Ovary (tissue), 9 donors: ENCODE measurements around the gene NDUFA13. TPM values are rescaled to one million over a fixed set of nuclear protein-coding genes. Genes with fewer than 3 reads are reported as not detected.

Source experiments
- DNase-seq, 5 donors: peaks; one replicate each; pipeline ENCODE4 v3.0.0-alpha.2; 2019 to 2020
- H3K27ac ChIP-seq, 2 donors: fragments of 200-600 bp; one replicate each; pipeline versions ENCODE4 v1.5.1 to v1.8.0; 2019 to 2022
- H3K27me3 ChIP-seq: fragments of 200-600 bp; one replicate; pipeline ENCODE4 v1.8.0; 2022
- H3K36me3 ChIP-seq: fragments of 200-600 bp; sonication (generic); one replicate; pipeline ENCODE4 v1.5.1; 2019
- H3K4me1 ChIP-seq: one replicate; pipeline ENCODE4 v1.8.1; 2013; ENCODE audit warnings: mild to moderate bottlenecking, moderate library complexity; ENCODE audit not compliant: insufficient read depth
- H3K4me3 ChIP-seq: fragments of 200-600 bp; sonication (generic); one replicate; pipeline ENCODE4 v1.5.1; 2017
- H3K9me3 ChIP-seq, 2 donors: fragments of 200-600 bp in 1 of 2; sonication (generic) in 1 of 2; one replicate each; pipeline versions ENCODE4 v1.5.1 to v1.8.1; 2013 to 2019; ENCODE audit warnings: mild to moderate bottlenecking in 1 of 2, moderate library complexity in 1 of 2
- EP300 ChIP-seq: sonication (generic); formaldehyde crosslinking; IDR thresholded peaks from one replicate; pipeline ENCODE4 v1.6.1; 2017; ENCODE audit warnings: antibody characterized with exemption
- POLR2A ChIP-seq: fragments of 450-650 bp; IDR thresholded peaks from one replicate; pipeline ENCODE4 v1.6.1; 2017; ENCODE audit warnings: antibody characterized with exemption, mild to moderate bottlenecking, moderate library complexity
- WGBS, 3 donors: extraction: QIAGEN DNeasy Blood & Tissue Kit in 1 of 3; methylation state at CpG; one replicate each; pipeline versions ENCODE4 v1.1.5 to v1.1.7; 2013 to 2017; 5-methylcytosine and 5-hydroxymethylcytosine counted together
- intact Hi-C, 4 donors: fragments of 100-400 bp; cut with DNase I; formaldehyde crosslinking; loops; one replicate each; pipeline versions ENCODE4 v1.11.0 to v1.15.1; 2022 to 2023
- polyA plus RNA-seq, 2 donors: library from polyadenylated mRNA; stranded (reverse); fragments of 200-250 nt in 1 of 2; fragments of 350-450 nt in 1 of 2; fragmentation: Illumina TruSeq in 1 of 2; extraction: RNeasy Lipid Tissue Mini Kit (QIAGEN cat#74804) in 1 of 2; gene quantifications; one replicate each; pipeline ENCODE4 v1.2.3, GENCODE V29; 2013 to 2014
- total RNA-seq, 7 donors: library from RNA; depleted of rRNA in 2 of 7; stranded (reverse); fragments of >200 nt in 2 of 7; fragmentation: NEBNext Ultra II Directional in 3 of 7; extraction: Animal tissue kit (Norgen Biotek cat#: 25700) in 3 of 7; gene quantifications; one replicate each; pipeline versions ENCODE4 v1.1.0 to v1.2.4, GENCODE V29; 2016 to 2023
- TF ChIP-seq, protein P1 (sequence below), 3 donors: fragments of 450-650 bp in 2 of 3; fragments of 200-600 bp in 1 of 3; IDR thresholded peaks; one replicate each; pipeline versions ENCODE4 v1.5.1 to v1.8.0; 2016 to 2022; ENCODE audit warnings: antibody characterized with exemption in 3 of 3, mild to moderate bottlenecking in 1 of 3
- donor health status: DM: no; HTN: no; CAD: no; lungs with moderate emphysema.
- donor health status: DM: no; HTN: no; CAD: no.
- donor health status: Bipolar disorder and iron deficiency.
- donor health status: DM: yes; HTN: yes; CAD: no.
- donor health status: DM: no; HTN: no; CAD: no.
- donor health status: DM: yes; HTN: yes; CAD: no.

NDUFA13 gene
- total and polyA plus RNA-seq, 9 donors = 33.5 to 291 (median 202) TPM

DNA sequence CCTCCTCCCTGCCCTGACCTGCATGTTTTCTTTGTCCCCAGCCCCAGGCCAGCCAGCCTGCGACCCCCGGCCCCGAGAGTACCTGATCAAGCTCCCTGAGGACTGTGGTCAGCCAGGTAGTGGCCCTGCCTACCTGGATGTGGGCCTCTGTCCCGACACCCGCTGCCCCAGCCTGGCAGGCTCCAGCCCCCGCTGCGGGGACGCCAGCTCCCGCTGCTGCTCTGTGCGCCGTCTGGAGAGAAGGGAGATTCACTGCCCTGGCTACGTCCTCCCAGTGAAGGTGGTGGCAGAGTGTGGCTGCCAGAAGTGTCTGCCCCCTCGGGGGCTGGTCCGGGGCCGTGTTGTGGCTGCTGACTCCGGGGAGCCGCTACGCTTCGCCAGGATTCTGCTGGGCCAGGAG lies 27.6 kb downstream of the NDUFA13 start:
- Histone ChIP-seq H3K4me1 (peaks cover 8% of the 10 kb centered on the region), H3K27me3 (no peaks in the 10 kb centered on the region), H3K9me3 (no peaks in the 10 kb centered on the region), H3K4me3 (no peak overlapping the region), H3K27ac (no peak overlapping the region), H3K36me3 (no peaks in the 10 kb centered on the region)
- TF ChIP-seq POLR2A = no peak
- TF ChIP-seq, protein P1, sequence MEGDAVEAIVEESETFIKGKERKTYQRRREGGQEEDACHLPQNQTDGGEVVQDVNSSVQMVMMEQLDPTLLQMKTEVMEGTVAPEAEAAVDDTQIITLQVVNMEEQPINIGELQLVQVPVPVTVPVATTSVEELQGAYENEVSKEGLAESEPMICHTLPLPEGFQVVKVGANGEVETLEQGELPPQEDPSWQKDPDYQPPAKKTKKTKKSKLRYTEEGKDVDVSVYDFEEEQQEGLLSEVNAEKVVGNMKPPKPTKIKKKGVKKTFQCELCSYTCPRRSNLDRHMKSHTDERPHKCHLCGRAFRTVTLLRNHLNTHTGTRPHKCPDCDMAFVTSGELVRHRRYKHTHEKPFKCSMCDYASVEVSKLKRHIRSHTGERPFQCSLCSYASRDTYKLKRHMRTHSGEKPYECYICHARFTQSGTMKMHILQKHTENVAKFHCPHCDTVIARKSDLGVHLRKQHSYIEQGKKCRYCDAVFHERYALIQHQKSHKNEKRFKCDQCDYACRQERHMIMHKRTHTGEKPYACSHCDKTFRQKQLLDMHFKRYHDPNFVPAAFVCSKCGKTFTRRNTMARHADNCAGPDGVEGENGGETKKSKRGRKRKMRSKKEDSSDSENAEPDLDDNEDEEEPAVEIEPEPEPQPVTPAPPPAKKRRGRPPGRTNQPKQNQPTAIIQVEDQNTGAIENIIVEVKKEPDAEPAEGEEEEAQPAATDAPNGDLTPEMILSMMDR (IDR thresholded peaks at IDR 0.05) = no peak
- TF ChIP-seq EP300 = no peak
- DNase-seq = no peak
- 86 to 92% (median 89%) methylated on average over 18 to 19 of the region's 19 CpGs for WGBS, 3 donors
- intact Hi-C loops = no loop called here

DNA sequence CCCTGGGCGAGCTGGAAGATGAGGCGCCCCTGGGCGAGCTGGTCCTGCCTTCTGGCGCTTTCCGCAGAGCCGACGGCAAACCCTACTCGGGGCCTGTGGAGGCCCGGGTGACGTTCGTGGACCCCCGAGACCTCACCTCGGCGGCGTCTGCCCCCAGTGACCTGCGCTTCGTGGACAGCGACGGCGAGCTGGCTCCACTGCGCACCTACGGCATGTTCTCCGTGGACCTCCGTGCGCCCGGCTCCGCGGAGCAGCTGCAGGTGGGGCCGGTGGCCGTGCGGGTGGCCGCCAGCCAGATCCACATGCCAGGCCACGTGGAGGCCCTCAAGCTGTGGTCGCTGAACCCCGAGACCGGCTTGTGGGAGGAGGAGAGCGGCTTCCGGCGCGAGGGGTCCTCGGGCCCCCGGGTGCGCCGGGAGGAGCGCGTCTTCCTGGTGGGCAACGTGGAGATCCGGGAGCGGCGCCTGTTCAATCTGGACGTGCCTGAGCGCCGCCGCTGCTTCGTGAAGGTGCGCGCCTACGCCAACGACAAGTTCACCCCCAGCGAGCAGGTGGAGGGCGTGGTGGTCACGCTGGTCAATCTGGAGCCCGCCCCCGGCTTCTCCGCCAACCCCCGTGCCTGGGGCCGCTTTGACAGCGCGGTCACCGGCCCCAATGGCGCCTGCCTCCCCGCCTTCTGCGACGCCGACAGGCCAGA lies 28.4 kb downstream of the NDUFA13 start:
- Histone ChIP-seq H3K4me1 (peaks cover 7% of the 10 kb centered on the region), H3K36me3 (no peaks in the 10 kb centered on the region), H3K27me3 (no peaks in the 10 kb centered on the region), H3K27ac (no peak overlapping the region), H3K9me3 (no peaks in the 10 kb centered on the region), H3K4me3 (no peak overlapping the region)
- WGBS, 3 donors = 91 to 95% (median 92%) methylated on average over 75 of the region's 75 CpGs
- TF ChIP-seq EP300 = no peak
- TF ChIP-seq, protein P1 (IDR thresholded peaks at IDR 0.05) = no peak
- intact Hi-C loops = no loop called here
- no peak for DNase-seq

DNA sequence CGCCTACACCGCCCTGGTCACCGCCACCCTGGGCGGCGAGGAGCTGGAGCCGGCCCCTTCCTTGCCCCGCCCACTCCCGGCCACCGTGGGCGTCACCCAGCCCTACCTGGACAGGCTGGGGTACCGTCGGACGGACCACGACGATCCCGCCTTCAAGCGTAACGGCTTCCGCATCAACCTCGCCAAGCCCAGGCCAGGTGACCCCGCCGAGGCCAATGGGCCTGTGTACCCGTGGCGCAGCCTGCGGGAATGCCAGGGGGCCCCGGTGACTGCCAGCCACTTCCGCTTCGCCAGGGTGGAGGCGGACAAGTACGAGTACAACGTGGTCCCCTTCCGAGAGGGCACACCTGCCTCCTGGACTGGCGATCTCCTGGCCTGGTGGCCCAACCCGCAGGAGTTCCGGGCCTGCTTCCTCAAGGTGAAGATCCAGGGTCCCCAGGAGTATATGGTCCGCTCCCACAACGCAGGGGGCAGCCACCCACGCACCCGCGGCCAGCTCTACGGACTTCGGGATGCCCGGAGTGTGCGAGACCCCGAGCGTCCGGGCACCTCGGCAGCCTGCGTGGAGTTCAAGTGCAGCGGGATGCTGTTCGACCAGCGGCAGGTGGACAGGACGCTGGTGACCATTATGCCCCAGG lies 29.0 kb downstream of the NDUFA13 start:
- Histone ChIP-seq H3K27ac (no peak overlapping the region), H3K4me1 (peaks cover 7% of the 10 kb centered on the region), H3K9me3 (no peaks in the 10 kb centered on the region), H3K4me3 (no peak overlapping the region), H3K27me3 (no peaks in the 10 kb centered on the region), H3K36me3 (no peaks in the 10 kb centered on the region)
- WGBS, 3 donors = 91 to 94% (median 92%) methylated on average over 37 to 53 of the region's 53 CpGs
- DNase-seq = no peak
- TF ChIP-seq EP300 (no peak), POLR2A (no peak)
- TF ChIP-seq, protein P1 (IDR thresholded peaks at IDR 0.05) = no peak
- intact Hi-C loops = no loop called here

DNA sequence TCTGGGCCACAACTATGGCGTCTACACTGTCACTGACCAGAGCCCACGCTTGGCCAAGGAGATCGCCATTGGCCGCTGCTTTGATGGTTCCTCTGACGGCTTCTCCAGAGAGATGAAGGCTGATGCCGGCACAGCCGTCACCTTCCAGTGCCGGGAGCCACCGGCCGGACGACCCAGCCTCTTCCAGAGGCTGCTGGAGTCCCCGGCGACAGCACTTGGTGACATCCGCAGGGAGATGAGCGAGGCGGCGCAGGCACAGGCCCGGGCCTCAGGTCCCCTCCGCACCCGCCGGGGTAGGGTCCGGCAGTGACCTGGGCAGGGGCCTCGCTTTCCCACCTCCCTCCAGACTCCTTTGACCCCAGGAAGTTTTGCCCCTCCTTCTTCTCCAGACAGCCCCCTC lies 29.7 kb downstream of the NDUFA13 start:
- no peaks in the 10 kb centered on the region for H3K27me3 ChIP-seq

More for the DNA sequence above, 29.7 kb downstream of the NDUFA13 start:
- H3K4me1 ChIP-seq = peaks cover 4% of the 10 kb centered on the region
- intact Hi-C loops = no loop called here
- no peak for DNase-seq
- no peak overlapping the region for H3K27ac ChIP-seq
- H3K9me3 ChIP-seq = no peaks in the 10 kb centered on the region
- no peaks in the 10 kb centered on the region for H3K36me3 ChIP-seq
- 95 to 97% (median 95%) methylated on average over 23 of the region's 23 CpGs for WGBS, 3 donors
- TF ChIP-seq POLR2A = no peak
- TF ChIP-seq, protein P1 (IDR thresholded peaks at IDR 0.05) = no peak
- no peak for TF ChIP-seq EP300
- H3K4me3 ChIP-seq = no peak overlapping the region
